KOPT-K1 (cell line): ENCODE results near the gene MFSD2B.

Experiments used
- H3K27ac ChIP-seq: fragments of 200-600 bp; sonication (generic); 2 replicates; pipeline ENCODE4 v1.5.1; 2016; ENCODE audit warnings: antibody characterized with exemption, mild to moderate bottlenecking, low read depth, low read length; ENCODE audit not compliant: poor library complexity, severe bottlenecking
- H3K36me3 ChIP-seq: fragments of 200-600 bp; sonication (generic); 2 replicates; pipeline ENCODE4 v1.5.1; 2017; ENCODE audit warnings: antibody characterized with exemption, mild to moderate bottlenecking, low read length, moderate library complexity; ENCODE audit not compliant: insufficient read depth
- H3K9me3 ChIP-seq: fragments of 200-600 bp; sonication (generic); 2 replicates; pipeline ENCODE4 v1.5.1; 2017; ENCODE audit warnings: antibody characterized with exemption, low read length, mild to moderate bottlenecking; ENCODE audit not compliant: insufficient read depth, poor library complexity, severe bottlenecking

The MFSD2B gene

DNA sequence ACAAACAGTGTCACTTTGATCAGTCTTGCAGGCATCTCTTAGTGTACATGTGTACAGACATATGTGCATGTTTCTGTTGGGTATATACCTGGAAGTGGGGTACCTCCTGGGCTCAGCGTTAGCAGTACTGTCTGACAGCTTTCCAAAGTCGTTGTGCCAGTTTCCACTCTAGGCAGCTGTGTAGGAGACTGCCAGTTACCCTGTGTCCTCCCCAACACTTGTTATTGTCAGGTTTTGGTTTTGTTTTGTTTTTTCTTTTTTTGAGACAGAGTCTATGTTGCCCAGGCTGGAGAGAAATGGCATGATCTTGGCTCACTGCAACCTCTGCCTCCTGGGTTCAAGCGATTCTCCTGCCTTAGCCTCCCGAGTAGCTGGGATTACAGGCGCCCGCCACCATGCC lies 45.9 kb downstream of the MFSD2B start:
- H3K9me3 ChIP-seq, result no peaks in the 10 kb centered on the region
- no peaks in the 10 kb centered on the region for H3K36me3 ChIP-seq

DNA sequence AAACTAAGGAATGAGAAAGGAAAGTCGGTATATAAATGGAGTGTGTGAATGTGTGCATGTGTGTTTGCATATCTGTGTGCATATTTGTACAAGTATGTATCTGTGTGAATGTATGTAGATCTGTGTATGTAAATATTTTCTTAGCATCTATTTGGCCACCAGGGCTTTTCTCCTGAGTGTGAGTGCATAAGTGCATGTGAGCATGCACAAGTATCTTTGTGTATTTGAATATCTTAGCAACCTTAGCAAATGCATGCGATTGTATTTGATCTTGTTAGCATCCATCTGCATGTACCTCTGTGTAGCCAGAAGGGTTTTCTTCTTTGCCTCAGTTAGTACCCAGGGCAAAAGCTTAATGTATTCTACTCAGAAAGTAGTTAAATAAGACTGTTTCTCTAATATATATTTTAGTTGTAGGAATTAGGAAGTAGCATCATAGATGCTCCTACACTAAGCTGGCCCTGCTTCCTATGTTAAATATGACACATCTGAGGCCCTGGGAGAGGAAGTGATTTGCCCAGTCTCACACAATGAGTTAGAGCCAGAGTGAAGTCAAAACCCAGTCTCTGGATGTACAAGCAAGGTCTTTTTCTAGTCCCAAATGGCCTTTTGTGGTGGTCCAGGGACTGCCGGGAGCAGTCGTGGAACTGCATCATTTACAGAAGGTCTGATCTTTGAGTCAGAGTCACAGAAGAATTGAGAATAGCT lies 48.8 kb downstream of the MFSD2B start:
- no peaks in the 10 kb centered on the region for H3K36me3 ChIP-seq
- H3K27ac ChIP-seq, result no peak overlapping the region
- no peaks in the 10 kb centered on the region for H3K9me3 ChIP-seq

More for the DNA sequence above, 45.9 kb downstream of the MFSD2B start:
- H3K27ac ChIP-seq, result no peak overlapping the region

DNA sequence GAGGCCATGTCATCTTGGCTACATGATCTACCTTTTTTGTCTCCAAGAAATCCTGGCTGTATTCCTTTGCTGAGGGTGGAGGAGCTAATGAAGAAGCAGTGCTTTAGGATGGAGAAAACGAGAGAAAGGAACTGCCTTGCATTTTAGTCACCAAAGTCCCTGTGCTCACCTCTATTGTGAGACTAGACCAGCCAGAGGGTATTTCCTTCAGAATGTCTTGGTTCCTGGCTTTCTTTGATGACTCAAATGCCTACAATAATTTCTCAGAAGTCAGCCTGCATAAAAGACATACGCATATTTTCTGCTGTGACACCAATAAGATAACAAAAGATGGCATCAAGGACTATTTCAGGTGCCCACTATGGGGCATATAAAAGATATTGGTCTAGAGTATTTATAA lies 55.5 kb downstream of the MFSD2B start:
- Histone ChIP-seq H3K9me3 (no peaks in the 10 kb centered on the region), H3K36me3 (peaks cover 45% of the 10 kb centered on the region), H3K27ac (no peak overlapping the region)

DNA sequence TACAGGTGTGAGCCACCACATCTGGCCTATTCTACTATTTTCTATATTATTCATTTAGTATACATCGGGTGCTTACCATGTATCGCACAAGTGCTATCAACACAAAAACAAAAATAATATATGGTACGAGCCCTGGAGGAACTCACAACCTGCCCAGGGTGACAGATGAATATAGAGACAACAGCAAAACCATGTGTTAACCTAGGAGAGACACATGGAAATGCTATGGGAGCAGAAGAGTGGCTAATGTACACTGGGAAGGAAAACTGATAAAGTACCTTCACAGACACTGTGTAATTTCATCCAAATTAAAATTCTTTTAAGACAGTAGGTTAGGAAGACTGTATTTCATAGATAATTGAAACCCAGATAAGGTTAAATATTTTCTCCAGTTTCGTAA lies 62.4 kb downstream of the MFSD2B start:
- peaks cover 71% of the 10 kb centered on the region for H3K36me3 ChIP-seq
- H3K27ac ChIP-seq, result no peak overlapping the region

DNA sequence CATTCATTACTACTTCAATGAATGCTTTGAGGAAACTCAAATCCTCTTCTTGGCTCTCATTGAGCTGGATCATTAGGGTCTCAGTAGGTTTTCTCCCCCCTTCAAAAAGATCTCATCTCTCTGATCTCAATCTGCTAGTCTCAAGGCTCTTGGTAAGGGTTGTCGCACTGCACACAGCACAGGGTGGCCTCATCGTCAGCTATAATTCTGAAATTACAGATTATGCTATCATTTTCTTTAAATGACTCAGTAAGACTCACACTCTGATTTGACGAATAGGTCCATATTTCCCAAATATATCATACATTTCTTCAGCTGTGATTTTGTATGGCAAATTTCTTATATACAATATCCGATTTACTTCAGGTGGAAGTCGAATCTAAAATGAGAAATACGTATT lies 63.9 kb downstream of the MFSD2B start:
- Histone ChIP-seq H3K36me3 (peaks cover 55% of the 10 kb centered on the region), H3K27ac (no peak overlapping the region), H3K9me3 (no peaks in the 10 kb centered on the region)

More for the DNA sequence above, 62.4 kb downstream of the MFSD2B start:
- H3K9me3 ChIP-seq, result no peaks in the 10 kb centered on the region

DNA sequence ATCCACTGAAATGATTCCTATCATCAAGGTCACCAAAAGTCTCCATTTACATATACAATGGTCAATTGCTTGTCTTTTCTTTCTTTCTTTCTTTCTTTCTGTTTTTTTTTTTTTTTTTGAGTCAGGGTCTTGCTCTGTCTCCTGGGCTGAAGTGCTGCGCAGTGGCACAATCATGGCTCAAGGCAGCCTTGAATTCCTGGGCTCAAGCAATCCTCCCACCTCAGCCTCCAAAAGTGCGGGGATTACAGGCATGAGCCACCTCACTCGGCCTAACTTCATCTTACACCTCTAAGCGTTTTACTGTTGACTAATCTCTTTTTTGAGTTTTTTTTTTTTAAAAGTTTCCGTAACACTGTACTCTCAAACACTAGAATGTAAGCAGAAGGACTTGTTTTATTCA lies 65.4 kb downstream of the MFSD2B start:
- Histone ChIP-seq H3K27ac (peak overlapping the region; percentile 71), H3K9me3 (no peaks in the 10 kb centered on the region), H3K36me3 (peaks cover 41% of the 10 kb centered on the region)
